ENCODE data around the gene MMUT.

- TF ChIP-seq EZH2phosphoT487 (IDR thresholded peaks at IDR 0.05; ENCODE audit: insufficient read depth, low read depth) (no peak), EZH2 (IDR thresholded peaks at IDR 0.05; ENCODE audit: insufficient read depth, poor library complexity, severe bottlenecking) (no peak)
Observed at GRCh38 chr6:49479308-49479970, 16.4 kb upstream of the MMUT start.
